Keratinocyte (primary cell): ENCODE results near the gene MROH2A.

ENCODE experiments used
- EZH2 ChIP-seq: IDR thresholded peaks from one replicate; pipeline ENCODE4 v1.6.1; 2012; ENCODE audit warnings: inconsistent platforms, mild to moderate bottlenecking, low read length, moderate library complexity
- TF ChIP-seq, protein P1 (sequence below), 3 experiments: IDR thresholded peaks in 1 of 3; conservative IDR thresholded peaks in 1 of 3; optimal IDR thresholded peaks in 1 of 3; 2 replicates in 2 of 3; 3 replicates in 1 of 3; pipeline versions ENCODE3 to v1.5.1; 2011; ENCODE audit warnings: low read length in 3 of 3, mild to moderate bottlenecking in 3 of 3, moderate library complexity in 2 of 3, control low read depth in 1 of 3, inconsistent platforms in 1 of 3; ENCODE audit not compliant: insufficient read depth in 2 of 3; ENCODE audit errors: extremely low read depth in 1 of 3

DNA sequence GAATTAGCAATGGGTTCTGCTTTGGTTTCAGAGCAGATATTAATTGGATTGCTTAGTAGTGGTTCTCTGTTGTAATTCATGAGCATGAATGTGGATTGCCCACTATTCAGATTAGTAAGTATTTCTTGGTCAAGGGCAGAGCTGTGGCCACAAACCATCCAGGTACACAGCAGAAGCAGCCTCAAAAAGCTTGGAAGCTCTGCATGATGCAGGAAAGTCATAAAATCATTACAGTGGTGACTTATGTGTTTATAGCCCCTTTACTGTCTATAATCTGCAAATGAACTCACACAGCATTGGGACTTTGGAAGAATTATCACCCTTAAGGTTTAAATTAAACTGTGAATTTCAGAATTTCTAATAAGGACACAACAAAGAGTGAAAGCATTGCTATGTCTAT, 20.0 kb upstream of the MROH2A start:
- TF ChIP-seq, protein P1, sequence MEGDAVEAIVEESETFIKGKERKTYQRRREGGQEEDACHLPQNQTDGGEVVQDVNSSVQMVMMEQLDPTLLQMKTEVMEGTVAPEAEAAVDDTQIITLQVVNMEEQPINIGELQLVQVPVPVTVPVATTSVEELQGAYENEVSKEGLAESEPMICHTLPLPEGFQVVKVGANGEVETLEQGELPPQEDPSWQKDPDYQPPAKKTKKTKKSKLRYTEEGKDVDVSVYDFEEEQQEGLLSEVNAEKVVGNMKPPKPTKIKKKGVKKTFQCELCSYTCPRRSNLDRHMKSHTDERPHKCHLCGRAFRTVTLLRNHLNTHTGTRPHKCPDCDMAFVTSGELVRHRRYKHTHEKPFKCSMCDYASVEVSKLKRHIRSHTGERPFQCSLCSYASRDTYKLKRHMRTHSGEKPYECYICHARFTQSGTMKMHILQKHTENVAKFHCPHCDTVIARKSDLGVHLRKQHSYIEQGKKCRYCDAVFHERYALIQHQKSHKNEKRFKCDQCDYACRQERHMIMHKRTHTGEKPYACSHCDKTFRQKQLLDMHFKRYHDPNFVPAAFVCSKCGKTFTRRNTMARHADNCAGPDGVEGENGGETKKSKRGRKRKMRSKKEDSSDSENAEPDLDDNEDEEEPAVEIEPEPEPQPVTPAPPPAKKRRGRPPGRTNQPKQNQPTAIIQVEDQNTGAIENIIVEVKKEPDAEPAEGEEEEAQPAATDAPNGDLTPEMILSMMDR (optimal IDR thresholded peaks at IDR 0.05 in 1 of 3, IDR thresholded peaks at IDR 0.05 in 1 of 3, conservative IDR thresholded peaks at IDR 0.05 in 1 of 3; ENCODE audit: extremely low read depth in 1 of 3, insufficient read depth in 2 of 3, low read length in 3 of 3) = no peak
- no peak for TF ChIP-seq EZH2
